ENCODE results near the gene ARMC9.

Gene ARMC9

DNA sequence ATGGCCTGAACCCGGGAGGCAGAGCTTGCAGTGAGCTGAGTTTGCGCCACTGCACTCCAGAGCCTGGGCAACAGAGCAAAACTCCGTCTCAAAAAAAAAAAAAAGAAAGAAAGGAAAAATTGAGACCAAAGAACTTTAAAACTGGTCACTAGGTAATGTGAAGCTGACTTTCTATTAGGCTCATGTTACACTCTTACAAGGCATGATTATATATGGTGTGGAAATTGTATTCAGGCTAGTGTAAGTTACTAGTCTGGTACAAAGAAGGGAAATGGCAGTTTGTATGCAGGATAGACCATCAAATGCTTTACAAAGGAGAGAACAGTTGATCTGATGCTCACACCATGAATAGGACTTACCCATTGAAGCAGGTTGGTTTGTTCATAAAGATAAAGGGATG is 35.4 kb upstream of the ARMC9 start:
- no peak for DNase-seq (ENCODE audit: low read depth)

DNA sequence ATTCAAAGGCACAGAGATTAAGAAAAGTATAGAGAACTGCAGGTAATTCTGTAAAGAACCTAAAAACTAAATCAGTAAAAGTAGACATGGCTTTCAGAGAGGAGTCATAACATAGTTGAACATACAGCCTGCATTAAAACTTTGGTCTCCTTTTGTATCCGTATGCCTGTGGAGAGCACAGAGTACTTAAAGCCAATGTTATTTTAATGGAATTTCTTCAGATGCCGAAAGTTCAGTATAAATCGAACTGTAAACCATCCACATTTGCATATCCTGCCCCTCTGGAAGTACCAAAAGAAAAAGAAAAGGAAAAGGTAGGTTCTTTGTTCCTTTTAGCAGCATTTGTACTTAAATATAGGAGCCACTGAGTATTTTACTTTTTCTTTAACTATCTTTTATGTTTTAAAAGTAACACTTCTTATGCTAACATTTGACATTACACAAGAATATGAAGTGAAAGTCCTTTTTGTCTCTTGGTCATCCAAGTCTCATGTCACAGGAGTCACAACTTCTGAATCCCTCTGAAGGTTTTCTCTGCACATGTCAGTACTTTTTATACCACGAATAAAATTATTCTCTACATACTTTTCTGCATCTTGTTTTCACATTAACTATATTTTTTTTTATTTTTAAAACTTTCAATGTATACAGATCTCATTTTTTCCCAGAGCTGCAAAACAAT is 34.9 kb upstream of the ARMC9 start:
- H3K4me3 ChIP-seq (replicated peaks; ENCODE audit: low read depth, low read length), result no peak overlapping the region
- TF ChIP-seq, protein P1, sequence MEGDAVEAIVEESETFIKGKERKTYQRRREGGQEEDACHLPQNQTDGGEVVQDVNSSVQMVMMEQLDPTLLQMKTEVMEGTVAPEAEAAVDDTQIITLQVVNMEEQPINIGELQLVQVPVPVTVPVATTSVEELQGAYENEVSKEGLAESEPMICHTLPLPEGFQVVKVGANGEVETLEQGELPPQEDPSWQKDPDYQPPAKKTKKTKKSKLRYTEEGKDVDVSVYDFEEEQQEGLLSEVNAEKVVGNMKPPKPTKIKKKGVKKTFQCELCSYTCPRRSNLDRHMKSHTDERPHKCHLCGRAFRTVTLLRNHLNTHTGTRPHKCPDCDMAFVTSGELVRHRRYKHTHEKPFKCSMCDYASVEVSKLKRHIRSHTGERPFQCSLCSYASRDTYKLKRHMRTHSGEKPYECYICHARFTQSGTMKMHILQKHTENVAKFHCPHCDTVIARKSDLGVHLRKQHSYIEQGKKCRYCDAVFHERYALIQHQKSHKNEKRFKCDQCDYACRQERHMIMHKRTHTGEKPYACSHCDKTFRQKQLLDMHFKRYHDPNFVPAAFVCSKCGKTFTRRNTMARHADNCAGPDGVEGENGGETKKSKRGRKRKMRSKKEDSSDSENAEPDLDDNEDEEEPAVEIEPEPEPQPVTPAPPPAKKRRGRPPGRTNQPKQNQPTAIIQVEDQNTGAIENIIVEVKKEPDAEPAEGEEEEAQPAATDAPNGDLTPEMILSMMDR (IDR thresholded peaks at IDR 0.05; ENCODE audit: low read length, missing control alignments), result no peak
- no peak for DNase-seq (ENCODE audit: low read depth)

More for the DNA sequence above, 35.4 kb upstream of the ARMC9 start:
- H3K4me3 ChIP-seq (replicated peaks; ENCODE audit: low read depth, low read length), result no peak overlapping the region
- TF ChIP-seq, protein P1 (IDR thresholded peaks at IDR 0.05; ENCODE audit: low read length, missing control alignments), result no peak

DNA sequence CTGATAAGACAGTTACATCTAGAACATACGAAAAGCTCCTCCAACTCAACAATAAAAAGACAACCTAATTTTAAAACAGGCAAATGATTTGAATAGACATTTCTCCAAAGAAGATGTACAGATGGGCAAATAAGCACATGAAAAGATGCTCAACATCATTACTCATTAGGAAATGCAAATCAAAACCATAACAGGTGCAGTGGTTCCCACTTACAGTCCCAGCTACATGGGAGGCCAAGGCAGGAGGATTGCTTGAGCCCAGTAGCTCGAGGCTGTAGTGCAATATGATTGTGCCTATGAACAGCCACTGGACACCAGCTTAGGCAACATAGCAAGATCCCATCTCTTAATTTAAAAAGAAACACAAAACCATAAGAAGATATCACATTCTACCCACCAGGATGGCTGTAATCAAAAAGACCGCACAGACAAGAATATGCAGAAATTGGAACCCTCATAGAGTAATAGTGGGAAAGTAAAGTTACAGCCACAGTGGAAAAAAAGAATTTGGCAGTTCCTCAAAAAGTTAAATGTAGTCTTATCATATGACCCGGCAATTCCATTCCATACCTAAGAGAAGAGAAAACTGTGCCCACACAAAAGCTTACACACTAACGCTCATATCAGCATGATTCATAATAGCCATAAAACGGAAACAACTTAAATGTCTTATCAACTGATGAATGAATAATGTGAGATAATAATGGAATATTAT is 30.5 kb upstream of the ARMC9 start:
- no peak overlapping the region for H3K4me3 ChIP-seq (replicated peaks; ENCODE audit: low read depth, low read length)
- DNase-seq (ENCODE audit: low read depth), result peak; percentile 65
- TF ChIP-seq, protein P1 (IDR thresholded peaks at IDR 0.05; ENCODE audit: low read length, missing control alignments), result no peak

DNA sequence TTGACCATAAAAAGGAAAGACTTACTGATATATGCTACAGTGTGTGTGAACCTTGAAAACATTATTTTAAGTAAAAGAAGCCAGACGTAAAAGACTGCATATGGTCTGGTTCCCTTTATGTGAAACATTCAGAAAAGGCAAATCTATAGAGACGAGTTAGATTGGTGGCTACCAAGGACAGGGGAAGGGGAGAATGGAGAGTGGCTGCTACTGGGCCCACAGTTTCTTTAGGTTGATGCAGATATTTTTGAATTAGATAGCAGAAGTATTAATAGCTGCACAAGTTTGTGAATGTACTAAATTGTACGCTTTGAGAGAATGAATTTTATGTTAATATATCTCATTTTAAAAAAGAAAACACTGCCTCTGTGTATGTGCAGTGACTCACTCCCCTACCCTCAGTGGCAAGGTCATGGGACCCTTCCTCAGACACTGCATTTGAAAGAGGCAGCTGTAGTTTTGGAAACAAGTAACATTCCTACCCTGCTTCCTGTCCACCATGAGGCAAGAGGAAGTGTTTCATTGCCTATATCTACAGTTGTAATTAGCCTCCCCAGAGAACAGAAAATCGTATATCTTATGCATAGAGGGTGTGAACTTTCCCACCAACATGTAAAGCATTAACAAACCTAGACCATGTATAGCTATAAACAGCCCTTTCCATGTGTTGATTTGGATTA is 29.8 kb upstream of the ARMC9 start:
- DNase-seq (ENCODE audit: low read depth), result no peak
- no peak overlapping the region for H3K4me3 ChIP-seq (replicated peaks; ENCODE audit: low read depth, low read length)
- TF ChIP-seq, protein P1 (IDR thresholded peaks at IDR 0.05; ENCODE audit: low read length, missing control alignments), result no peak

DNA sequence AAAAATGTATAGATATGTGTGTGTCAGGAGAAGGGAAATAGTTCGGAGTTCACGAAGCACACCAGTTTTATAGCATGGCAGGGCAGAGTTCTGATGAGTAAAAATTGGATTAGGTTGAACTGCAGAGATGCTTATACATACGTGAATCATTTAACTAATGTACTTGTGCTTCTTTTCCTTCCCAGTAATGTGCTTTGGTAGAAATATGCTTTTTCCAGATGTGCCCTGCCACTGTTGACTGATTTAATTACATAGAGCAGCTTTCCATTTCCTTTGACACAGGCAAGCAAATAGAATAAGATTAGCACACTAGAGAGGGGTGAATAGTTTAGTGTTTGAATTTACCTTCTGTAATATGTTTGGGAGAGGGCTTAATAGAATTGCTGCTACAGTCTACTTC is 28.9 kb upstream of the ARMC9 start:
- no peak for DNase-seq (ENCODE audit: low read depth)
- TF ChIP-seq, protein P1 (IDR thresholded peaks at IDR 0.05; ENCODE audit: low read length, missing control alignments), result no peak
- no peak overlapping the region for H3K4me3 ChIP-seq (replicated peaks; ENCODE audit: low read depth, low read length)

DNA sequence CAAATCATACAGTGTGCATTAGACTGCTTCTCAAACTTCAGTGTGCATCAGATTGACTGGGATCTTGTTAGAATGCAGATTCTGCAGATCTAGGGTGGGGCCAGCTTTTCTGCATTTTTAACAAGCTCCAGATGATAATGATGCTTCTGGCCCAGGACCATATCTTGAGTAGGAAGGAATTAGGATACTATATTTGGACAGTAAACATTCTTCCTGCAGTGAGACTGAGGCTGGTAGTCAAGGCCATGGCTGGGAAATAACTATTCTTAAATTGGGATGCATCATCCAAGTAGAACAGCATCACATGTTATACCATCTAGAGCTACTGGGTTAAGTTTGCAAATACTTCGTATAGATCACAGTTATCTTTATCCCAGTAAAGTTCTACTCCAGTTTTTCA is 28.4 kb upstream of the ARMC9 start:
- no peak overlapping the region for H3K4me3 ChIP-seq (replicated peaks; ENCODE audit: low read depth, low read length)
- no peak for DNase-seq (ENCODE audit: low read depth)
- TF ChIP-seq, protein P1 (IDR thresholded peaks at IDR 0.05; ENCODE audit: low read length, missing control alignments), result no peak

Measured in fibroblast of pulmonary artery (primary cell).